Type B pancreatic cell (in vitro differentiated cells): Measurements from ENCODE around the gene SLC13A1. TPM values are rescaled to one million over a fixed set of nuclear protein-coding genes. Genes with fewer than 3 reads are reported as not detected.
"Not testable (repeated sequence)": the region's sequence is repeated elsewhere in the genome, so short reads cannot be mapped to it uniquely, and the experiment has no call there.

Experiments
- DNase-seq: peaks from one replicate; pipeline ENCODE4 v3.0.0; 2021; ENCODE audit warnings: mixed read lengths; ENCODE audit not compliant: unreplicated experiment; ENCODE audit errors: extremely low spot score
- H3K27ac Mint-ChIP-seq: 2 replicates; pipeline ENCODE4 v1.8.0; 2021; ENCODE audit warnings: mild to moderate bottlenecking, mixed read lengths
- H3K27me3 Mint-ChIP-seq: 2 replicates; pipeline ENCODE4 v1.8.0; 2021; ENCODE audit warnings: mixed read lengths
- H3K36me3 Mint-ChIP-seq: 2 replicates; pipeline ENCODE4 v1.8.0; 2021; ENCODE audit warnings: mixed read lengths
- H3K4me1 Mint-ChIP-seq: one replicate; pipeline ENCODE4 v1.8.0; 2021; ENCODE audit warnings: mixed read lengths; ENCODE audit not compliant: unreplicated experiment
- H3K4me3 Mint-ChIP-seq: 2 replicates; pipeline ENCODE4 v1.8.0; 2021; ENCODE audit warnings: mild to moderate bottlenecking, mixed read lengths
- H3K9me3 Mint-ChIP-seq: 2 replicates; pipeline ENCODE4 v1.8.0; 2021; ENCODE audit warnings: mixed read lengths
- total RNA-seq: library from RNA; stranded (reverse); gene quantifications from 2 replicates; pipeline ENCODE4 v1.2.1, GENCODE V29; 2021; ENCODE audit warnings: low replicate concordance
- TF ChIP-seq, protein P1 (sequence below): fragments of 200-600 bp; sonication (generic); conservative IDR thresholded peaks from 2 replicates; pipeline ENCODE4 v1.5.0; 2021; ENCODE audit warnings: antibody characterized with exemption, mild to moderate bottlenecking

SLC13A1 gene
- total RNA-seq, 1 donor from 2014 or later, result 0.07 TPM

DNA sequence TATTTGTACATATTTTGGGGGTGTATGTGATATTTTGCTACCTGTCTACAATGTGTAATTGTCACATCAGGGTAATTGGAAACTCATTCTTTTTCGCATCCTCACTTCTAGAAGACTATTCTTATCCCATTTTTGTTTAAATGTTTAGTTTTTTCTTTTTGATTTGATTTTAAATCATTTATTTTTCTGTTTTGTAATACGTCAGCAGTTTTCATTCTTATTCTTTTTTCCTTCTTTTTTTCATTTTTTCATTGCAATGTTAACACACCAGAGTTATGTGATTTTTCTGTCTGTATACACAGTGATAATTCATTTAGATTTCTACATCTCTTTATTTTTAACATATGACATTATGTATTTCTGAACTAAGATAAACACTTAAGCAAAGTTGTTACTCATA lies 85.5 kb downstream of the SLC13A1 start:
- TF ChIP-seq, protein P1, sequence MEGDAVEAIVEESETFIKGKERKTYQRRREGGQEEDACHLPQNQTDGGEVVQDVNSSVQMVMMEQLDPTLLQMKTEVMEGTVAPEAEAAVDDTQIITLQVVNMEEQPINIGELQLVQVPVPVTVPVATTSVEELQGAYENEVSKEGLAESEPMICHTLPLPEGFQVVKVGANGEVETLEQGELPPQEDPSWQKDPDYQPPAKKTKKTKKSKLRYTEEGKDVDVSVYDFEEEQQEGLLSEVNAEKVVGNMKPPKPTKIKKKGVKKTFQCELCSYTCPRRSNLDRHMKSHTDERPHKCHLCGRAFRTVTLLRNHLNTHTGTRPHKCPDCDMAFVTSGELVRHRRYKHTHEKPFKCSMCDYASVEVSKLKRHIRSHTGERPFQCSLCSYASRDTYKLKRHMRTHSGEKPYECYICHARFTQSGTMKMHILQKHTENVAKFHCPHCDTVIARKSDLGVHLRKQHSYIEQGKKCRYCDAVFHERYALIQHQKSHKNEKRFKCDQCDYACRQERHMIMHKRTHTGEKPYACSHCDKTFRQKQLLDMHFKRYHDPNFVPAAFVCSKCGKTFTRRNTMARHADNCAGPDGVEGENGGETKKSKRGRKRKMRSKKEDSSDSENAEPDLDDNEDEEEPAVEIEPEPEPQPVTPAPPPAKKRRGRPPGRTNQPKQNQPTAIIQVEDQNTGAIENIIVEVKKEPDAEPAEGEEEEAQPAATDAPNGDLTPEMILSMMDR, result no peak
- no peaks in the 10 kb centered on the region for H3K9me3 Mint-ChIP-seq

DNA sequence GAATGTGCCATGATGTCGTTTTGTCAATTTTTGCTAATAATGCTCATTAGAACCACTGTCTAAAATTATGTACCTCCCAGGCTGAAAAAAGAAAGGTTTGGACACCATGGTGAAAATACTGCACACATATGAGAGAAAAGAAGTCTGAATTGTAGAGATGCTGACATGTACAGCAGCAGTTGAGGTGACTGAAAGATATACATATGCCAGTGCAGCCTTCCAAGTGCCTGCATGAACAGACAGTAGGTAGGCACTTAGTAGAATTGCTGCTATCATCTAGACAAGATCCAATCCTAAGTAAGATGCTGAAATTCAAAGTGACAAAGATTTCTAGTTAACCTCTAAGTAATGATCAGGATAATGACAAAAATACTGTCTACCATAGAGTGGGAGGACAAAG lies 86.9 kb downstream of the SLC13A1 start:
- H3K27ac Mint-ChIP-seq, result no peak overlapping the region
- no peaks in the 10 kb centered on the region for H3K4me1 Mint-ChIP-seq
- H3K36me3 Mint-ChIP-seq, result no peaks in the 10 kb centered on the region
- H3K4me3 Mint-ChIP-seq, result no peak overlapping the region
- DNase-seq, result no peak
- TF ChIP-seq, protein P1, result no peak
- H3K27me3 Mint-ChIP-seq, result no peaks in the 10 kb centered on the region
- H3K9me3 Mint-ChIP-seq, result peaks cover 11% of the 10 kb centered on the region

More for the DNA sequence above, 85.5 kb downstream of the SLC13A1 start:
- no peaks in the 10 kb centered on the region for H3K4me1 Mint-ChIP-seq
- no peak for DNase-seq
- no peak overlapping the region for H3K4me3 Mint-ChIP-seq
- no peaks in the 10 kb centered on the region for H3K27me3 Mint-ChIP-seq
- H3K36me3 Mint-ChIP-seq, result no peaks in the 10 kb centered on the region
- H3K27ac Mint-ChIP-seq, result no peak overlapping the region

DNA sequence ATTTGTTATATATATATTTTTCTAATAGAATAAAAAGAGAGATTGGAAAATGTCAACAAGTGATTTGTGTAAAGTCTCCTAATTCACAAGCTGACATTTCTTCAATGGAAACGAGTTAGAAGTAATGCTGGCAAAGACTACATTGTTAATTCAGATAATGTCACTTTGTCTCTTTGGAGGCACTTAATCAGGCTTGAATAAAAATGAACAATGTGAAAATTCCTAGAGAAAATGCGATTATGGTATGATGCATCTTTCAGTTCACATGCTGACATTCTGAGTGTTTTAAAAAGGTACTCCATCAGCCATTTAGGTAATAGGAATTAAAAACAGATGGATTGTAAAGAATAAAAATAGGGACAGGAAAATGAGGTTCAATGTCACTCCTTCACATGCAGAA lies 100.1 kb downstream of the SLC13A1 start:
- TF ChIP-seq, protein P1, result no peak
- no peak for DNase-seq
- no peaks in the 10 kb centered on the region for H3K36me3 Mint-ChIP-seq
- H3K4me3 Mint-ChIP-seq, result no peak overlapping the region
- no peaks in the 10 kb centered on the region for H3K4me1 Mint-ChIP-seq
- H3K27ac Mint-ChIP-seq, result no peak overlapping the region
- H3K9me3 Mint-ChIP-seq, result peaks cover 4% of the 10 kb centered on the region
- no peaks in the 10 kb centered on the region for H3K27me3 Mint-ChIP-seq

DNA sequence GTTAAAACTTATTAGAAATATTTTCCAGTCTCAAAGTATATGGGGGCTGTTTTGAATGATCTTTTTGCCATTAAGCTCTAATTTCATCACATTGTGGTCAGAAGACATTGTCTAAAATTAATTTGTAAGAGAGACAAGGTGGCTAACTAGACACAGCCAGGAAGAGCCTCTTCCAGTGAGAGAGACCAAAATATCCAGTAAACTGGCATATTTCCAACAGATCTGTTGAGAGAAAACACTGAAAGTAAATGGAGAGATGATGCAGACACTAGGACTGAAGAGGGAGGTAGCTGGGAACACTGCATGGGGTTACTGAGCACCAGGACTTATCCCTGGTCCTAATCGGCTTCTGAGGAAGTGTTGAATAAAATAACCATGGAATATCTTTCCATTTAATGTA lies 102.8 kb downstream of the SLC13A1 start:
- Mint-ChIP-seq H3K27ac (no peak overlapping the region), H3K4me3 (no peak overlapping the region), H3K4me1 (no peaks in the 10 kb centered on the region), H3K27me3 (no peaks in the 10 kb centered on the region), H3K36me3 (no peaks in the 10 kb centered on the region), H3K9me3 (peaks cover 4% of the 10 kb centered on the region)
- TF ChIP-seq, protein P1, result no peak
- DNase-seq, result no peak

DNA sequence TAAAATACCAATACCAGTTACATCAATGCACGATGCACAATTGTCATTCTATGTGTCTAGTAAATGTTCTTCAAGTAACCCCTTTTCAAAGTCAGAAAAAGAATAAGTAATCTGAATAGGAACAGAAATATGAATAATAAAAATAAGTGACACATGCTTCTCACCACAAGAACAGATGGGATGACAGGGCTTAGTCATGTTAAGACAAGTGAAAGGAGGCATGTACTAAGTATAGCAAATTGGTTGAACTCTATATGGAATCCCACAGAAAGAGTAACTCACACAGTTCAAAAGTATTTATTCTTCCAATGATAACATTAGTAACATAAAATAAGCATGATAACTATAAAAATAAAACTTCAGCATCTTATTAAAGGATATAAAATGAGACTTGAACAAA lies 103.3 kb downstream of the SLC13A1 start:
- no peaks in the 10 kb centered on the region for H3K27me3 Mint-ChIP-seq
- no peak overlapping the region for H3K4me3 Mint-ChIP-seq
- TF ChIP-seq, protein P1, result no peak
- no peak for DNase-seq
- H3K4me1 Mint-ChIP-seq, result no peaks in the 10 kb centered on the region
- no peak overlapping the region for H3K27ac Mint-ChIP-seq
- no peaks in the 10 kb centered on the region for H3K36me3 Mint-ChIP-seq
- H3K9me3 Mint-ChIP-seq, result peaks cover 4% of the 10 kb centered on the region

DNA sequence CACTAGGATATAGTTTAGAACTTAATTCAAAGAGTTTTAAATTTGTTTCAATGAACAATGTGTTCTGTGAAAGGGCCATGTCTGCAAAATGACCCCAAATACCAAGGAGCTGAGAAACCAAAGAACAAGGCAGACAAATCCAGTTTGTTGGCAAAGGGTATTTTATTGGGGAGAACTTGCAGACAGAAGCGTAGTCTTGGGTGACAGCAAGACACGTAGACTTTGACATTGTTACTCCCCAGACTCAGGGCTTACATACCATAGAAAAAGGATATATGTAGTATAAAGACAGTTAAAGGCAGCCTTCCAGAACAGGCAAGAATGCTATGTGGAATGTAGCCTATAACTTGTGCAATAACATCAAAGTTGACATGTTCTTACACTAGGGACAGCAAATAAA lies 109.3 kb downstream of the SLC13A1 start:
- H3K27ac Mint-ChIP-seq, result no peak overlapping the region
- no peak overlapping the region for H3K4me3 Mint-ChIP-seq

DNA sequence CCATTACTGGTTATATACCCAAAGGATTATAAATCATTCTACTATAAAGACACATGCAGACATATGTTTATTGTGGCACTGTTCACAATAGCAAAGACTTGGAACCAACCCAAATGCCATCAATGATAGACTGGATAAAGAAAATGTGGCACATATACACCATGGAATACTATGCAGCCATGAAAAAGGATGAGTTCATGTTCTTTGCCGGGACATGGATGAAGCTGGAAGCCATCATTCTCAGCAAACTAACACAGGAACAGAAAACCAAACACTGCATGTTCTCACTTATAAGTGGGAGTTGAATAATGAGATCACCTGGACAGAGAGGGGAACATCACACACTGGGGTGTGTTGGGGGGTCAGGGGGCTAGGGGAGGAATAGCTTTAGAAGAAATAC lies 112.9 kb downstream of the SLC13A1 start:
- not testable (repeated sequence) for DNase-seq, H3K27me3 Mint-ChIP-seq, H3K4me1 Mint-ChIP-seq, H3K9me3 Mint-ChIP-seq, H3K4me3 Mint-ChIP-seq, H3K27ac Mint-ChIP-seq, H3K36me3 Mint-ChIP-seq

More for the DNA sequence above, 109.3 kb downstream of the SLC13A1 start:
- TF ChIP-seq, protein P1, result no peak
- no peaks in the 10 kb centered on the region for H3K27me3 Mint-ChIP-seq
- H3K4me1 Mint-ChIP-seq, result no peaks in the 10 kb centered on the region
- no peak for DNase-seq
- H3K9me3 Mint-ChIP-seq, result no peaks in the 10 kb centered on the region
- H3K36me3 Mint-ChIP-seq, result no peaks in the 10 kb centered on the region

DNA sequence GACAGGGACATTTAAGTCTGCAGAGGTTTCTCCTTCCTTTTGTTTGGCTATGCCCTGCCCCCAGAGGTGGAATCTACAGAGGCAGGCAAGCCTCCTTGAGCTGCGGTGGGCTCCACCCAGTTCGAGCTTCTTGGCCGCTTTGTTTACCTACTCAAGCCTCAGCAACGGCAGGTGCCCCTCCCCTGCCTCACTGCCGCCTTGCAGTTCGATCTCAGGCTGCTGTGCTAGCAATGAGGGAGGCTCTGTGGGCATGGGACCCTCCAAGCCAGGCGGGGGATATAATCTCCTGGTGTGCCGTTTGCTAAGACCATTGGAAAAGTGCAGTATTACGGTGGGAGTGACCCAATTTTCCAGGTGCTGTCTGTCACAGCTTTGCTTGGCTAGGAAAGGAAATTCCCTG lies 114.9 kb downstream of the SLC13A1 start:
- DNase-seq, H3K4me1 Mint-ChIP-seq, H3K9me3 Mint-ChIP-seq, H3K36me3 Mint-ChIP-seq, H3K27ac Mint-ChIP-seq, H3K4me3 Mint-ChIP-seq, H3K27me3 Mint-ChIP-seq: not testable (repeated sequence)
